OCI-M2 (cell line): ENCODE data around the gene C16orf74.

ENCODE experiments used
- DNase-seq: peaks from one replicate; lab custom pipeline; 2025; ENCODE audit not compliant: unreplicated experiment; lab: John Stamatoyannopoulos, UW

C16orf74 gene

DNA sequence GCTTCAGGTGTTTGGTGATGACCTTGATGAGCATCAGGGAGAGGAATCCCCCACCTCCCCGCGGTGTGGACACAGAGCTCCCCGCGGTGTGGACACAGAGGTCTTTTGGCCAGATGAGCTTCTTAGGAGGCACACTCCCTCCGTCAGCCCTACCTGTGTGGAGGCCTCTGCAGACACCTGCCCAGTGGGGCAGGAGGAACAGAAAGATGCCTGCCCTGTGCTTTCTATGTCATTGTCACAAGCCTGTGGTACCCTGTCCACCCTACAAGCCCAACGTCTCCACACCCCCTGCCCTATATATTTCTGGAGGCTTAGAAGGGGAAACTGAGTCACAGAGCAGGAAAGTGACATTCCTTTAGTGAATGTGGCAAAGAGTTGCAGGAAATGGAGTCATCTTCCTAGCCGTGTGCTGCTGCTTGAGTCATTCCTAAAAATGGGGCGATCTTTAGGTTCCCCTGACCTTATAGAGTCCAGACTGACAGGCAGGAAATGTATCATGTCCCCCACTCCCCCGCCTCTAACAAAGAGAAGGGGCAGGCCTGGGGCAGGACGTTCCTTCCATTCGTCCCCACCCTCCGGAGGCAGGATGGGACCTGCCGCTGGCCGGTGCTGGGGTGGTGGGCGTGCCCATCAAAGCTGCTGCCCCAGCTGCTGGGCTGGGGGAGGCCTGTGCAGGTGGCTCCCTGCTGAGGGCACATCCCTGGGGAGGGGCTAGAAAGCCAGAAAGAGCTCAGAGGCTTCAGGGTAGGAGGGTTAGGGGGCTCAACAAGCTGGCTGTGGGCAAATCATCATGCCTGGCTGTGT, 1.0 kb upstream of the C16orf74 start:
- DNase-seq = no peak

DNA sequence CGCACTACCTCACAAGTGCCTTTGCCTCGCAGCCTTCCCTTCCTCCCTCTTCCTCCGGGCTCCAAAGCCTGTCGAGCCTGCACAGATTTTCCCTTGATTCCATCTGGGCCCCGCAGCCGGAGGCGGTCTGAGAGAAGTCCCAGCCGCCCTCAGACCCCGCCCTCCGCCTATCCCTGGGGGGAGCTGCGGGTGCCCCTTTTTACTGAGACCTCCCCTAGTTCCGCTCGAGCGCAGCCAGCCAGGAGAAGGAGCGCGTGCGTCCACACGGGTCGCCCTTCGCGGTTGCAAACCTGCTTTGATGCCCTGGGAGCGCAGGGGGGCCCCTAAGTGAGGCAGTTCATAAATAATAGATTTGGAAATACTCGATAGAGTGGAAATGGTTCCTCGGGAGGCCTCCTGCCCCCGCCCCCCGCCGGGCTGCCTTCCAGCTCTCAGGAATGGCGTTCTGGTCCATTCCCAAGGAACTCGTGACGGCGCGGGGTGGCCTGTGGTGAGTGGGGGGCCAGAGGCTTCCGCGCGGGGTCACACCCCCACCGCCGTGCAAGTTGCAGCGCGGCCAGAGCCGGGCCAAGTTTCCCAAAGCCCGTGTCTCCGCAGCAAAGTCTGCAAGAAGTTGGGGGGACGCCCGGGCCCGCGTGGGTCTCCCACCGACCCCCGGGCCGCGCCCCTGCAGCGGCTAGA, 610 bp downstream of the C16orf74 start:
- no peak for DNase-seq

DNA sequence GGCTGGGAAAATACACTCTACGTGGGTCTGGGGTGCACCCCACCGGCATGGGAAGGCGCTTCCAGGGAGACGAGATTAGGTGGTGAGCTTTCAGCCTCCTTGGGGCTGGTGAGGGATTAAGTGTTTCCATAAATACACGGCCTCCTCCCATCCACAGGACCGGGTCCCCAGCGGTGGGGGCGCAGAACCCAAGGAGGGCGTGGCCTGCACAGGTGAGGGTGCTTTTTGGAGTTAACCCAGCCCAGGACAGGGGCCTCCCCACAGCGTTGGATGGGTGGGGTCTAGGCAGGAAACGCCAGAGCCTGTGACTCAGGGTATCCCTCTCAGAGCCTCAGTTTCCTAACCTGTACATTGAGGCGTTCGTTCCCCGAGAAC, 1.1 kb downstream of the C16orf74 start:
- no peak for DNase-seq

DNA sequence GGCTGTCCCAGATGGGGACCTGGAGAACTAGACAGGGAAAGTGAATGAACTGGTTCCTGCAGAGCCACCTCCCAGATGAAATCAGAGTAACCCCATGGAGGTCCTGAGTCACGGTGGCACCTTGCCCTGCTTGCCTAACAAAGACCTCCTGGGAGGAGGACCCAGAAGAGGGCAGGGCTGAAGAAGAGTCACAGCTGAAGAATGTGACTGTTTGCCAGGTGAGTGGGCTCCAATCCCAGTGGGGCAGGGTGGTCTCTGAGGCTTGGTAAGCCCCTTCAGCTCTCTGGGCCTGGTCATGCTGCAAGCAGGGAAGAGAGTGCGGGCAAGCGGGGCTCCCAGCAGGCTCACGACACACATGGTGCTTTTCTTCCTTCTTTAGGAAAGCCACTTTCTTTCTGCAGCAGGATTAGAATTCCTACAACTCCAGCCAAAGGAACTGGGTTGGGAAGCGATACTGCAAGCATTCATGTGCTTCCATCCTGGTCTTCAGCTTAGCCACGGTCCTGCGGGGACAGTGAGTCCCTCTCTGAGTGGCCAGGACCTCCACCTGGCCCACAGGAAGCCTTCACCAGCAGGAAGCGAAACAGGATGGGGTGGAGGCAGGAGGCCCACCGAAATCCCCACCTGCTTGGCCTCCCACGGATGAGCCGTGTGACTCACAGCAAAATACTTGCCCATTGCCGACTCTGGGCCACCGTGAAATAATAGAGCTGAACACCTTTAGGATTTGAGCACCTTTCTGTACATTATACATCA, 4.3 kb downstream of the C16orf74 start:
- no peak for DNase-seq

DNA sequence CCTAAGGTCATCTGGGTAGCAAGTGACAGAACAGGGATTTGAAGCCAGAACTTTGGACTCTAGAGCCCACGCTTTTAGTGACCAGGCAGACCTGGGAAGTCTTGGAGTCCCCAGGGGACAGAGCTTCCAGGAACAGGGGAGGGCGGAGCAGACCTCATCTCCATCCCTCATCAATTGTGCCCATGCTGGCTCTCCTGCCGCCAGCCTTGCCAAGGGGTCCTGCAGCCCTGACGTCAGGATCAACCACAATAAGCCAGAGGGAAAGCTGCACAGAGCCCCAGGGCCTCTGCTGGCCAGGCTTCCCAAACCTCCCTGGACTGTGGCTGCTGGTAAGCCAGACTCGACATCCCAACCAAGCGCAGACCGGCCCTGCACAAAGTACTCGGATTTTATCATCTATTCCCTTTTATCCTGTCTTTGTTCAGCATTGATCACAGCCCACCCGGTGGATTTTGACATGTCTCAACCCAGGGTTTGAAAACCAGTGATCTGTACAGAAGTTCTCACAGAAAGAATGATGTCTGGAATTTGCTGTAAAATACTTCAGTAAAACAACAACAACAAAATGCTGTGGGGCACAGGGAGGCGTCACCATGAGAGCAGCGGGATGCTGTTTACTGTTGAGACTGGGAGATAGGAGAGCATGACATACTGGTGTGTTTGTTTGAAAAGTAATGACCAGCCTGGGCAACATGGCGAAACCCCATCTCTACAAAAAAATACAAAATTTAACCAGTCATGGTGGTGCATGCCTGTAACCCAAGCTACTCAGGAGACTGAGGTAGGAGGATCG, 11.8 kb downstream of the C16orf74 start:
- DNase-seq = no peak

DNA sequence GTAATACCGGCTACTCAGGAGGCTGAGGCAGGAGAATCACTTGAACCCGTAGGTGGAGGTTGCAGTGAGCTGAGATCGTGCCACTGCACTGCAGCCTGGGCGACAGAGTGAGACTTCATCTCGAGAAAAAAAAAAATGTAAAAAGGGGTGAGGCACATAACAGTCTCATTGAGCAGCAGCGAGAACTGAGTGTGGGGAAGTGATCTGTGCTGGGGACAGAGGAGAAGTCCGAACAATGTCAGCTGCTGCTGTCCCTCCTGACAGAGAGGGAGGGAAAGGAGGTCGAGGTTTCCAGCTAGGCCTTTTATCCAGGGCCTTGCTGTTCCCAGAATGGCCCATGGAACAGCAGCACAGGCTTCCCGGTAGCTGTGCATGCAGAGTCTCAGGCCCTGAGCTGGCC, 14.0 kb downstream of the C16orf74 start:
- DNase-seq = no peak

DNA sequence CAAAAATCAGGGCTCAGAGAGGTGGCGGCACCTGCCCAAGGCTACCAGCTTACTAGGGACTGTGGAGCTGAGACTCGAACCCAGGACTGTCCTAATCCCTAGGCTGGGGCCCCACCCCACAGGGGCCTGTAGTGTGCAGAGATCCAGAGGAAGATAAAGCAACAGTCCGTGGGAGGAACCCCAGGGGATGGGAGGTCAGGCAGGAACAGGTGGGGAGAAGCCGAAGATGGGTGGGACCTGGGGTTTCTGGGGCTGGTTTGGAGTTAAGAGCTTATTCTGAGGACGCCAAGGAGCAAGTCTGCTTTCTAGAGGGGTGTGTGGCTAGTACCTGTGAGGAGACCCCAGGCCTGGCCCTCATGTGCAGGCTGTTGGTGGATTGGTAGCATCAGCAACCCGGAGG, 14.9 kb downstream of the C16orf74 start:
- DNase-seq = no peak

DNA sequence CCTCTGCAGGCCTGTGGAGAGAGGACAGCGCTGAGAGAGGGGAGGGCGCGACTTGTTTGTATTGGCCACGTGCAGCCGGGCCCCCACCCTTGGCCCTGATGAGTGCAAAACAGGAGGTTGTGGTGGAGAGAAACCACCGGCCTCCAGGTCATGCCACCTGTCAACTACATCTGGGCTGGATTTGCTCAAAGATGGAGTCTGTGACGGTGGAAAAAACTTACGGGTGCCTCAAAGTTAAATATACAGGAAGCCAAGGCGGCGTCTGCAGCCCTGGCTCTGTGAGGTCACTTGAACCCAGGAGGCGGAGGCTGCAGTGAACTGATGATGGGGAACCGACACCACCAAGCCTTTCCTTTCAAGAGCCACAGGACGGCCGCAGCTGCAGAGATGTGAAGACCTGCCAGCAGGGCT, 15.7 kb downstream of the C16orf74 start:
- DNase-seq = no peak

DNA sequence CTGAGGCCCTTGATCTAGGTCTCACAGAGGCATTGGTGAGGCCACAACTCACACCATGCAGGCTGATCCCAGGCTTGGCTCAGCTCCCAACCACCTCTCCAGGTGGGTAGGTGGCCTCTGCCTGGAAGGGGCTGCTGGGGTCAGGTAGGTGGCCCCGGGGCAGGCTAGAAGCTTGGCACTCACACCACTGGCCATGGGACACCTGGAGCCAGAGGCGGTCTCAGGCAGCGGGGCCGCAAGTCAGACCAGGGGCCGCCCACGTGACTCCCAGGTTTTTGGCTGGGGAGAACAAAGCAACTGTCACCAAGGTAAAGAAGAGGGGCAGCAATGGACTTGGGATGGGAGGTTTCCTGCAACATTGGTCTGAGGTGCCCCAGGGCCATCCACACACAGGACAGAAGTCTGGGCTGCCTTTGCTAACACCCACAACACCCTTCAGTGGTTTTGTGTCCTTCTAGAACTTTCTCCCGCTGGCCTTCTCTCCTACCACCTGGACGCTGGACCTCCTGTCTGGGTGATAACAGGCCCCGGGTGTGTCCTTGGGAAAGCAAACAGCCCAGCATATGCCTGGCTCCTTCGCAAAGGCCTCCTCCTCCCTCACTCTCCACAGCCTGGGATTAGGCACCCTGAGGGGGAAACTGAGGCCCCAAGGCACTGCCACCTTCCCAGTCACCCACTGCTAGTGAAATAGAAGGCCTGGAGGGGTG, 16.4 kb downstream of the C16orf74 start:
- DNase-seq = no peak

DNA sequence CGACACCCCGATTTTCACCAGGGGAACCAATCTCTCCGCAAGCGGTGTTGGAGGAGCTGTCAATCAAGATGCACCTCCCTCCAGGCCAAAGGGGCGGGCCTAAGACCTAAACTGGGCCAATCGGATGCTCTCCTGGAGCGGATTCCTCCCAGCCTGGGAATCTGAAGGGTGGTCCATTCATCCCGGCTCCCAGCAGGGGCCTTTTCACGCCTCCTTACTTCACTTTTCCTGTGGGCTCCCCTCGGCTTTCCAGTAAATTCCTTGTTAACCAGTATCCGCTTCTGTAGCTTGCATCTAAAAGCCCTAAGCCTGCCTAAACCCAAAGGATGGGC, 17.1 kb downstream of the C16orf74 start:
- DNase-seq = no peak

DNA sequence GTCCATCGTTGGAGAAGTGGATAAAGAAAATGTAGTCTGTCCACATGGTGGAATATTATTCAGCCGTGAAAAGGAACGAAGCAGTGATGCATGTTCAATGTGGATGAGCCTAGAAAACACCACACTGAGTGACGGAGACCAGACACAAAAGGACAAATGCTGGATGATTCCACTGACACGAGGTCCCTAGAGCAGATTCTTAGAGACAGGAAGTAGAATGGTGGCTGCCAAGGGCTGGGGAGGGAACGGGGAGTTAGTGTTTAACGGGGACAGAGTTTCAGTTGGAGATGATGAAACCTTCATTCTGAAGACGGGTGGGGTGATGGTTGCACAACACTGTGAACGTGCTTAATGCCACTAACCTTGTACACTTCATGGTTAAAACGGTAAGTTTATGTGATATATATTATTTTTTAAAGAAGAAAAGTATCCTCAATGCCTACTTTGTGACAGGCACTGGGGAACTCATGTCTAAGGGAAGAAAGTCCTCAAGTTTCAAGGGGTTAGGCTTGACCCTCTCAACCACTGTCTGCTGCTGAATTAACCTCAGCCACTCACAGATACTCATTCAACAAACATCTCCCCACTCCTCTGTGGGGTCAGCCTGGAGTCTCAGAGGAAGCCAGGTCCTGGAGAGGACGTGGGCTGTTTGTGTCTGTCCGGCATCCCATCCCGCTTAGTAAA, 17.6 kb downstream of the C16orf74 start:
- DNase-seq = no peak

DNA sequence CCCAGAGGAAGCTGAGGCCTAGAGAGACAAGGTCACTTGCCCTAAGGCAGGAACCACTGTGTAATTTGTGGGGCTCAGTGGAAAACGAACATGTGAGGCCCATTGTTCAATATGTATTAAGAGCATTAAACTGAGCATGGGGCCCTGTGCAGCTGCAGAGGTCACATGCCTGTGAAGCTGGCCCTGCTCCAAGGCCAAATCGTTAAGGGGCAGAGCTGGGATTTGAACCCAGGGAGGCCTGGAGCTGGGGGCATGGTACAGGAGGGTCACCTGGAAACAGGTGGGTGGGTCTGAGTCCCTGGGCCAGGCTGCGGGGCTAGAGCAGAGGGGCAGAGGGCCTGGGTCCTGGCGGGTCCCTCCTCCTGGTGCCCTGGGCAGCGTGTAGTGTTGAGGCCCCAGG, 19.7 kb downstream of the C16orf74 start:
- DNase-seq = no peak

DNA sequence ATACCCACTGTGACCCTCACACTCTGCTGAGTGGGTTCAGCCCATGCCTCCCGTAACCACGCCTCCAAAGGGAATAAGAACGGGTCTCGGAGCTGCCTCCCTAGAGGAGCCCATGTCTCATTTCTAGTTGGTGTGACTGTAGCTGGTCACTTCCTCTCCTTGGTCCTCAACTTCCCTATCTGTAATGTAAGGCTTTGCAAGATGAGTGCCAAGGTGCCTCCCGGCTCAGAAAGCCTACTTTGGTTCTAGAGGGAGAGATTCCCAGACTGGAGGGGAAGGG, 20.8 kb downstream of the C16orf74 start:
- no peak for DNase-seq

DNA sequence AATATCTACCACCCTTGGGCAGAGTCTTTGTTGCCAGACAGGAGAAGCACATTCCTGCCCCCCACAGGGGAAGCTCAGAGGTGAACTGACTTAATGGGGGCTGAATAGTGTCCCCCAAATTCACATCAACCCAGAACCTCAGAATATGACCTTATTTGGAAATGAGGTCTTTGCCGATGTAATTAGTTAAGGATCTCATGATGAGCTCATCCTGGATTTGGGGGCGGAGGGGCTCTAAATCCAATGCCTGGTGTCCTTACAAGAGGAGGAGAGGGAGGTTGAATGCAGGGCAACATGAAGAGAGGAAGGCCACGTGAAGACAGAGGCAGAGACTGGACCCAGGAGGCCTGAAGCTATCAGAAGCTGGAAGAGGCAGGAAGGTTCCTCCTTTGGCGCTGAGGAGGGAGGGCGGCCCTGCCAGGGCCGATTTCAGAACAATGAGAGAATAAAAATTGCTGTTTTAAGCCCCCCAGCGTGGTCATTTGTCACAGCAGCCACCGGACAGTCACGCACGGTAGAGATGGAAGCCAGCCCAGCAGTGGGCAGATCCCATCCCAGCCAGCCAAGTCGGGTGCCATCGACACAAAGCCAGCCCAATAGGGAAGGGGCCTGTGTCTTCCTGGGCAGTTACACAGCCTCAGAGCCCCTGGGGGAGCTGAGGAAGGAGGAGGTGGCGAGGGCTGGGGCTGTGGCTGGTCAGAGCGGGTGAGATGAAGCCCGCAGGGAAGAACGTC, 21.3 kb downstream of the C16orf74 start:
- no peak for DNase-seq

DNA sequence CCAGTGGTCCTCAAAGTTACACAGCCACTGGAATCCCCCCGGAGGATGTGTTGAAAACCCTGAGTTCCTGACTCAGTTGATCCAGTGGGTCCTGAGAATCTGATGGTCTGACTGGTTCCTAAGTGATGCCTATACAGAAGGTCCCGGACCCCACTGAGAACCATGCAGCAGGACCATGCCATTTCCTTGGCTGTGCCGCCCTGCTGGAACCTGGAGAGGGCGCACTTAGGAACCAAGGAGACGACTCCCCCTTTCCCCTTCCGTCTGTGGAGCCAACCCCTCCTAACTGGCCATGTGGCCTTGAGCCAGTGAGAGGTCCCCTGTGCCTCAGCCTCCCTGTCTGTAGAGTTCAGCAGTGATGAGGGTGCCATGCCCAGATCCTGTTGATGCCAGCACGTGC, 22.0 kb downstream of the C16orf74 start:
- DNase-seq = no peak

DNA sequence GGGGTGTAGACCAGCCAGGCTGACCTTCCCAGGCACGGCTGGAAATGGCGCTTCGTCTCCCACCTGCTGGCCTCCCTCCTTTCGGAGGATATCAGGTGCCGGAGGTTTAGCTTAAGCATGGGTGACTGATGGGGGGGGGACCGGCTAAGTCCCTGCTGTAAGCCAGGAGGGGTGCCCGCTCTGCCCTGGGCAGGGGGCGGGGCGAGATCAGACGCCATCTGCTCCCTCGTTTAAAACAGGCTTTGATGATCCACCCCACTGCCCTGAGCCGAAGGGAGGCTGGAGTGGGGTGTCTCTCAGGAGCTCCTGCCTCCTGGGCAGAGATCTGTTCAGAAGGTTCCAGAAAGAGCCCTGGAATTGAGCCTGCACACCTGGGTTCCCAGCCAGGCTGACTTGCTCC, 26.0 kb downstream of the C16orf74 start:
- no peak for DNase-seq

DNA sequence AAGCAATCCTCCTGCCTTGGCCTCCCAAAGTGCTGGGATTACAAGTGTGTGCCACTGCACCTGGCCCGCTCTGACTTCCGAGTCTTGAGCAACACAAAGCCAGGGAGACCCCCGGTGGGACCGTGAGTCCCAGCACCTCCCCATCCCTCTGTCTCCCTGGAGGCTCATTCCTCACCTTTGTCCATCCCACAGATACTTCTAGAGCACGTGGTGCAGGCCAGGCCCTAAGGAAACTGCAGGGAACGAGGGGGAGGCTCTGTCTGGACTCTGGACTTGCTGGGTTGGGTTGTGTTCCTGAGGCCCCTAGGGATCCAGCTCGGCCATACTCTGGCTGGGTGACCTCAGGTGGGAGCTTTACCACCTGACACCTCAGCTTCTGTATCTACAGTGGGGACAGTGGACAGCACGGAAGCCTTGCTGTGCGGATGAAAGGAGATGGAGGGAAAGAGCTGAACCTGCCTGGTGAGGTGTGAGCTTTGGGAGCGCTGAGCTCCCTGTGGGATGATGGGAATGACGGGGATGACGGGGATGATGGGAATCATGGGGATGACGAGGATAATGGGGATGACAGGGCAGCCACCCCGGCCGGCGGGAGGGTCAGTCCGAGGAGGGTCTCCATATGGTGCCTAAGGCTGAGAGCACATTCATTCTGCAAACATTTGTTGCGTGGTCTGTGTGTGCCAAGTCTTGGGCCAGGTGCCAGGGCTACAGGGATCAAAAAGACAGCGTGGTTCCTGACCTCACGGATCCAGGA, 26.6 kb downstream of the C16orf74 start:
- no peak for DNase-seq

DNA sequence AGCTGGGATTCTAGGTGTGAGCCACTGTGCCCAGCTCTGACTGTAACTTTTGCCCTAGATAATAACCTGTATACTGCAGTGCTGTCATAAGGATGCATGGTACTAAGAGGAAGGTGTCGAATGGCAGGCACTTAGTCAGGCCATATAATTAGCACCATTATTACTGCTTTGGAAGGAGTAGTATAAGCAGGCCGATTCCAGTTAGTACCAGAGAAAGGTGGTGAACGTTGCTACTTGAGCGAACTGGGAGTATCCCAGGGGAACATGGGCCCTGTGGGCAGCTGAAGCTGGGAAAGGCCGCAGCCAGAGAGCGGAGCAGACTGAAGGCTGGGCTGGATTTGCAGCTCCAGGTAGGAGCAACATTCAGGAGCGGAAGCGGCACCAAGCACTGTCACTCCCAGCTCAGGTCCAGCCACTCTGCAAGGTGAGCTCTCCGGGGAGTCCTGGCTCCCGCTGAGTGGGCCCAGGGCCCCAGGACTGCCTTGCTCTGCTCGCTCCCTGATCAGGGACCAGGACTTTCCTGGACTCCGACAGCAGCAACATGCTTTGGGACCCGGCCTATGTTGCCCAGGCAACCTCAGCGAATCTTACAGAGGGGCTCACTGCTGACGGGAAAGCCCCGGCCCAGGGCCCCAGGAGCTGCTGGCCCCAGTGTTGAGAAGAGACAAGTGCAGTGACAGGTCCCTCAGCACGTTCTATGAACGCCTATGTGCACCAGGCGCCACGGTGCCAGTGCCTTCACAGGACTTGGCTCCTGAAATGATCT, 28.6 kb downstream of the C16orf74 start:
- DNase-seq = no peak
